DMS53 treated with DMSO at 0.1 percent for 48 hours (cell line): Measurements from ENCODE around the gene CLGN.
"Not testable (repeated sequence)": the region's sequence is repeated elsewhere in the genome, so short reads cannot be mapped to it uniquely, and the experiment has no call there.

Source experiments
- DNase-seq: peaks from one replicate; lab custom pipeline; 2025; ENCODE audit not compliant: unreplicated experiment; lab: John Stamatoyannopoulos, UW

CLGN gene, protein sequence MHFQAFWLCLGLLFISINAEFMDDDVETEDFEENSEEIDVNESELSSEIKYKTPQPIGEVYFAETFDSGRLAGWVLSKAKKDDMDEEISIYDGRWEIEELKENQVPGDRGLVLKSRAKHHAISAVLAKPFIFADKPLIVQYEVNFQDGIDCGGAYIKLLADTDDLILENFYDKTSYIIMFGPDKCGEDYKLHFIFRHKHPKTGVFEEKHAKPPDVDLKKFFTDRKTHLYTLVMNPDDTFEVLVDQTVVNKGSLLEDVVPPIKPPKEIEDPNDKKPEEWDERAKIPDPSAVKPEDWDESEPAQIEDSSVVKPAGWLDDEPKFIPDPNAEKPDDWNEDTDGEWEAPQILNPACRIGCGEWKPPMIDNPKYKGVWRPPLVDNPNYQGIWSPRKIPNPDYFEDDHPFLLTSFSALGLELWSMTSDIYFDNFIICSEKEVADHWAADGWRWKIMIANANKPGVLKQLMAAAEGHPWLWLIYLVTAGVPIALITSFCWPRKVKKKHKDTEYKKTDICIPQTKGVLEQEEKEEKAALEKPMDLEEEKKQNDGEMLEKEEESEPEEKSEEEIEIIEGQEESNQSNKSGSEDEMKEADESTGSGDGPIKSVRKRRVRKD

DNA sequence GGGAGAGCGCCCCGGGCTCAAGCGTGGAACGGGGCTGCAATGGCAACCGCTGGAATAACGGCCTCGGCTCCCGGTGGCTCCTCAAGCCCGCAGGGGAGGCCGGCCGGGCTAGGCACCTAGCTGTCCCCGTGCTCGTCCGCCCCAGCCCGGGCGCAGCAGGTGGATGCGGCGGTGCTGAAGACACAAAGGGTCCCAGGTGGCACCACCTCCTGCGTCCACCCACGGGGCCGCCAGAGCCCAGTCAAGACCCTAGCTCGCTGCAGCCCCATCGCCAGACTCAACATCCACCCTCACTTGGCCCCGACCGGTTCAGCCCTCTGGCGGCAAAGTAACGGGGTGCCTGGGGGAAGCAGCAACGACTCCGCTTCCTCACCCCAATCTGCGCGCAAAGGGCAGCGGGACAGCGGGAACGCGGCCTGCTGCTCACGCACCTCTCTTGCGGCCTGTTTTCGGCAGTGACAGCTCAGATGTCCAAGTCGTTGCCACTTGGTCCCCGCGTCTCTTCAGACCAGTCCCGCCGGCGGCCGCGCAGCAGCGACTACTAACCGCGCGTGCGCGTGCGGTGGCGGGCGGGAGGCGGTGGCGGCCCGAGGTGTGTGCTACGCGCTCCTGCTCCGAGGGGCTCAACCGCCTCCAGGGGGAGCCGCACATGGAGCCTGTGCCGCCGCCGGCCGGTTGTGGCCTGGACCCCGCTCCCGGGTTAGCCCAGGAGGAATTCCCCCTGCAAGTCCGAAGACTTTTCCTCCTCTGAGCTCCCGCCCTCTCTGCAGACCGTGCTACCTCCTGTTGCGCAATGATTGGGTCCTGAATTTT lies at the start of gene CLGN:
Gene CLGN, minus strand, starts transcription at position 543 of the 813 bp plus-strand sequence. CDS start 14,570 bp downstream, outside the sequence.
- peak; percentile 48 for DNase-seq

DNA sequence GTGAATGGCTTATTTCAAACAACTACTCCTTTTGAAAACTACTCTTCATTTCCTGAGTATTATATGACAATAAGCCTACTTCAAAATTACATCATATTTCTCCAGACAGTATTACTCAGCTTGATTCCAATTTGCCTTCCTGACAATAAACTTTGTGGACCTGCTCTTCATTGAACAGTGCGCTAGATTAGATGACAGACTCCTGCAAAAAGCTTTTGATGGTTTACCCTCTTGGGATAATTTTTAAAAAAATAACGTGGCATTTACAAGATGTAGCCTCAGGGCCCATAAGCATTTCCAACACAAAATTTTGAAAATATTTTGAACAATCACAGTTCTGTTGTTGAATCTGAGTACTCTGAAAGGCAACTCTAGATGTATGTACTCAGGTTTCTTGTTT lies 44.7 kb upstream of the CLGN start:
- DNase-seq: peak; percentile 0

DNA sequence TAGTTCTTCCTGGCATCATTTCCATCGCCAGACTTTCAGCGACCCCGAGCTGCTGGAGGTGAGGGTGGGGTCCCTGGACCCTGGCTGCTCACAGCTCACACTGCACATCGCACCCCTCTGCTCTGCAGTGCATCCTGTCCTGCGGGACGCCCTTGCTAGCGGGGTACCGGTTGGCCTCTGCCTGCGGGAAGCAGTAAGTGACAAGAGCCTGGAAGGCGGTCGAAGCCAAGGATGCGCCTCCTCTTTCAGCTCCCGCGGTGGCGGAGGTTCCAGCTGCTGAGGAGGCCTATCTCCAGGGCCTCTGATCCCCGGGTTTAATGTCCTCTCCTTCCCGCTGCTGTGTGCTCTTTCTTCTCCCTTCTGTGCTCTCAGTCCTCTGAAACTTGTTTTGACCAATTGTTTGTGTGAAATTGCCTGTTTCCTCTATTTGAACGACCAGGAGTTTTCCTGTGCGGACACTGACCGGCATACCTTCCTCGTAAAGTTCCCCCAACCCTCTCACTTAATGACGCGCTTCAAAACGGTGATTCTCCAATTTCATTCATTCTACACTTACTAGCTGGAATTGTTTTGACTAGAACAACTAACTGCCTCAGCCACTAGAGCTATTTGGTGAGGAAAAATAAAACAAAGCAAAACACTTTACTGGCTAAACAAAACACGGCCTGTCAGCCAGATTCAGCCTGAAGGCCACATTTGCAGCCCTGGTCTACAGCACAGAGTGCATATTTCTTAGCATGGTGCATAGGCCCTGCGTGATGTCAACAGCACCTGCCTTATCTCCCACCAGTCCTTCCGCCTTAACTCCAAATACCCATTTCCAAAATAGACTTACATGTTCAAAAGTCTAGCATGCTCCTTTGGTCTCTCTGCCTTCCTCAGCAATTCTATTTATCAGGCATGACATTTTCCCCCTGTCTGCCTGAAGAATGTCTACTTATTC lies 42.6 kb upstream of the CLGN start:
- DNase-seq: no peak

DNA sequence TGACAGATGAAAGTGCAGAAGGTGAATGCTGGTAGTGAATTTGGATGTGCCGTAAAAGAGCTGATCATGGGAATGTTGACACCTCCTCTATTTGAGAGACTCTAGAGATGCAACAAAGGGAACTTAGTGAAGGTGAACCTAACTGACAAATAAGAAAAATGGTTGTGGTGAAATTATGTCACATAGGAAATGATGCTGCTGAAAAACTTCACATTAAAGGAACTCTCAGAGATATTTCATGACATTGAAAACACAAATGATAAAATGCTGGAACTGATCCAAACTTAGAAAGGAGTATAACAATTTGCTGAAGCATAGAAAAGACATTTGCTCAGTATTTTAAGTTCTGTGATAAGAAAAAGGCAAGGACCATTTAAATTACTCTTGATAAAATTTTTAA lies 38.7 kb upstream of the CLGN start:
- DNase-seq: no peak

DNA sequence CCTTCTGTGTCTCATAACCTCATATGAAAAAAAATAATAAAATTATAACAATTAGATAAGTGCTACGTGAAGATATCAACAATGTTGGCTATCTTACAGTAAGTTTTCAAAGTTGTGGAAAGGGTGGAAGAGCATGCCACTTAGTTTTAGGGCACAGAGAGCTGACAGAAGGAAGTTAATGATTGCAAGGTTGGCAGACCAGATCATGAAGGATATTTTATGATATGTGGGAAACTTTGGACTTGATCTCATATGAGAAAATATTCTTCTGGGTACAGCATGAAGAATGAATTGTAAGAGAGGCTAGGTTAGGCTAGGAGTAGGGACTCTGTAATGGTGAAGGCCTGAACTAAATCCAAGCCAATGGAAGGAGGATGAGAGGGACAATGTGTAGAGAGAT lies 36.2 kb upstream of the CLGN start:
- no peak for DNase-seq

DNA sequence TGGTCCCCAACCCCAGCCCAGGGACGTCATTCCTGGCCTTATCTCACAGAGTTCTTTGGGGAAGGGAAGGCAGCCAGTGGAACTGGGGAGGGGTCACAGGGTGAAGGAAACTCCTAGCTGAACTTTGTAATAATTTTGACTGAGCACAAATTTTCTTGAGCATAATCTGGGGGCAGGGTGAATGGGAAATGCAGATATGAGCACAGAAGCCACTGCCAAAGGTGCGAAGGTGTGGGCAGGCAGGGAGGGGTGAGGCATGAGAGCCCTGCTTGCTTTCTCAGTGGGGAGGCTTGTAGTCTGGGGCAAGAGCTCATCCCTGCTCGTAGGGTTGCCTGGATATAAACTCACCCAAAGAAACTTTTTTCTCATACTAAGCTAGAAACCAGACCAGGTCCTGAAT lies 35.7 kb upstream of the CLGN start:
- no peak for DNase-seq

DNA sequence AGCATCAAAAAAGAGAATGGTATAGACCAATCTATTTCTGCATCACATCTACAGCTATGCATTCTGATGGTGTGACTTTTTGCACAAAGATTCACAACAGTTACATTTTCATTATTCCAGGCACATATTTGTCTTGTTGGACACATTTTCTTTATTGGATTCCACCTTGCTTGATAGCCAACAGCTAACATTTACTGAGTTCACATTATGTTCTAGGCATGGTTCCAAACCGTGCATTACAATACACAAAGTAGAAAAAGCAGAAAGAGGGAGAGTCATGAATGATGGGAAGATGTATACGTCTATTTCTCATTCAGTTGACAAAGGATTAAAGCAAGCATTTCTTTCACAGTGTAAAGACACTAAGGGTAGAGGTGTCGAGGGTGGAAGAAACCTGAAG lies 22.9 kb upstream of the CLGN start:
- DNase-seq: no peak

DNA sequence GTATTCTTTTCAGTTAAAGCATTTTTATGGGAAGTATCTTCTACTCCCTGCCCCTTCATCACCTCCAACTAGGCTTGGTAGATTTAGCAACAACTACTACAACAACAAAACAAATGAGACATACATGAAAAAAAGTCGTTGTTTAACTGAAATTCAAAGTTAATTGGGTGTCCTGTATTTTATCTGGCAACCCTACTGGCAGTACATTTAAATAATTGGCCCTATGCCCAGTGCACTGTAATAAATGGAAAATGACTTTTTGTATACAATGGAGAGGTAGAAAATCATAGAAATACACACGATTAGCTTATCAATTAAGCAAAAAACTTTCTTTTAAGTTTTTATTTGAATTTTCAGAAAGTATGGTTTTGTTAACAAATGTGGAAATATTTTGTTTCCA lies 21.4 kb upstream of the CLGN start:
- DNase-seq: no peak

DNA sequence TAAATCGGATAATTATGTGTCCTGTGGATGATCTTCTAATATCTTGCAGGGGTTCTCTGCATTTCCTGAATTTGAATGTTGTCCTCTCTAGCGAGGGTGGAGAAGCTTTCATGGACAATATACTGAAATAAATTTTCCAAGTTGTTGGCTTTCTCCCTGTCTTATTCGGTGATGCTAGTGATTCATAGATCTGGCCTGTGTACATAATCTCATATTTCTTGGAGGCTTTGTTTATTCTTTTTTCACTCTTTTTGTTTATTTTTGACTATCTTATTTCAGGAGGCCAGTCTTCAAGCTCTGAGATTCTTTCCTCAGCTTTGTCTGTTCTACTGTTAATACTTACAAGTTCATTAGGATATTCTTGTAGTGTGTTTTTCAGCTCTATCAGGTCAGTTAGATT lies 20.7 kb upstream of the CLGN start:
- DNase-seq: peak; percentile 21

DNA sequence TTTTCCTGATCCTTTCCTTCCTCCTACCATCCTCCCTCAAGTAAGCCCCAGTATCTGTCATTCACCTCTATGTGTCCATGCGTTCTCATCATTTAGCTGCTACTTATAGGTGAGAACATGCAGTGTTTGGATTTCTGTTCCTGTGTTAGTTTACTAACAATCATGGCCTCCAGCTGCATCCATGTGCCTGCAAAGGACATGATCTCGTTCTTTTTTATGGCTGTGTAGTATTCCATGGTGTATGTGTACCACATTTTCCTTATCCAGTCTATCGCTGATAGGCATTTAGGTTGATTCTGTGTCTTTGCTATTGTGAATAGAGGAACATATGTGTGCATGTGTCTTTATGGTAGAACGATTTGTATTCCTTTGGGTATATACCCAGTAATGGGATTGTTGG lies 16.9 kb upstream of the CLGN start:
- DNase-seq: not testable (repeated sequence)

DNA sequence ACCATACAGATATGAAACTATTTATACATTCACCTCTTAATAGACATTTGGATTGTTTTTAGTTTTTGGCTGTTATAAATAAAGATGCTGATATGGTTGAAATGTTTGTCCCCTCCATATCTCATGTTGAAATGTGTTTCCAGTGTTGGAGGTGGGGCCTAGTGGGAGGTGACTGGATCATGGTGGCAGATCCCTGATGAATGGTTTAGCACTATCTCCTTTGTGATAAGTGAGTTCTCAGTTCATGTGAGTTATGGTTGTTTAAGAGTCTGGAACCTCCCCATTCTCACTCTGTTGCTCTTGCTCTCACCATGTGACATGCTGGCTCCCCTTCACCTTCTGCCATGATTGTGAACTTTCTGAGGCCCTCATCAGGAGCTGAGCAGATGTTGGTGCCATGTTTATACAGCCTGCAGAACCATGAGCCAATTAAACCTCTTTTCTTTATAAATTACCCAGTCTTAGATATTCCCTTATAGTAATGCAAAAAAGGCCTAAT lies 12.2 kb upstream of the CLGN start:
- DNase-seq: no peak

DNA sequence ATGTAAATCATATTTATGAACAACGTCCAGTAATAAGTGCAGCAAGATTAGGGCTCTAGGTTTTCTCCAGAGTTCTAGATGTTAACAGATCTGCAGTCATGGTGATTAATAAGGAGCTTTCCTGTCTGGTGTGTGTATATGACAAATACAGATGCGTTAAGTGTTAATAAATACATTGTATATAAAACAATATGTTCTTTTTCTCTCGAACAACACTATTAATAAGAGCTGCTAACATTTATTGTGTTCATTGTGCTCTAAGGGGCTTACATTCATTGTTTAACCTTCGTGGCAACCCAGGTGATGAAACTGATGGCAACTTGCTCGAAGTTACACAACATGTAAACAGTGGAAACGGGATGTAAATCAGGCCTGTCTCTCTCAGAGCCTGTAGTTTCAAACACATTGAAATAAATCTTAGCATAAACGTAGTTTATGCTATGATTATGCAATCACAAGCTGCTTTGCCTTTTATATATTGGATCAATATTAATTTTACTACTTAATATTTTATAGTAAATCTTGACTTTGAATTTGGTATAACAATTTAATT lies 547 bp upstream of the CLGN start:
- peak; percentile 28 for DNase-seq

DNA sequence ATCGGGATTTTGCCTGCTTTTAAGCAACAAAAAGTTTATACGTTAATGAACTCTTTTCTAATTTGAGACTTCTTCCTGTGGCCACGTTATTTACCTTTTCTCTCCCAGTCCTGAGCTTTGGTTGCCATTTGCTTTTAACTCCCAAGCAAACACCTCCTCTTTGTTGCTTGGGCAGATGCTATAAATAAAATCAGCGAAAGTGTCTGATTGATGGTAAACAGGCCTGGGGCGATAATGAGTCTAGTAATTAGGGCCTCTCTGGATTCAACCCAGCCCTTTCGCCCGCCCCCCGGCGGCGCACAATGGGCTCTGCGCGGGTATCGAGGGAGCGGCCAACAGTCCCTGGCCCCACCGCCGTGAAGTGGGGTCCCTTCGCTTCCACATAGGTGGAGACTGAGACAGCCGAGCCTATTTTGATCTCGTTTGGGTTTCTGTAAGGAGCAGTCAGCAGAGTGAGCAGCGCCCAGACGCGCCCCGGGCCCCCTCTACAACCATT lies 790 bp downstream of the CLGN start:
- DNase-seq: no peak

DNA sequence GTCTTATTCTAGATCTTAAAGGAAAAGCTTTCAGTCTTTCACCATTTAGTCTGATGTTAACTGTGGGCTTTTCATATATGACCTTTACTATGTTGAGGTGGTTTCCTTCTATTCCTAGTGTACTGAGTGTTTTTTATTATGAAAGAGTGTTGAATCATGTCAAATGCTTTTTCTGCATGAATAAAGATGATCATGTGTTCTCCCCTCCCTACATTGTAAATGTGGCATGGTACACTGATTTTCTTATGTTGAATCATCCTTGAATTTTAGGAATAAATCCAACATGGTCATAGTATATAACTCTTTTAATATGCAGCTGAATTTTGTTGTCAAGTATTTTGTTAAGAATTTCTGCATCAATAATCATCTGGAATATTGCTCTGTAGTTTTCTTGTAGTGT lies 4.3 kb downstream of the CLGN start:
- DNase-seq: no peak

DNA sequence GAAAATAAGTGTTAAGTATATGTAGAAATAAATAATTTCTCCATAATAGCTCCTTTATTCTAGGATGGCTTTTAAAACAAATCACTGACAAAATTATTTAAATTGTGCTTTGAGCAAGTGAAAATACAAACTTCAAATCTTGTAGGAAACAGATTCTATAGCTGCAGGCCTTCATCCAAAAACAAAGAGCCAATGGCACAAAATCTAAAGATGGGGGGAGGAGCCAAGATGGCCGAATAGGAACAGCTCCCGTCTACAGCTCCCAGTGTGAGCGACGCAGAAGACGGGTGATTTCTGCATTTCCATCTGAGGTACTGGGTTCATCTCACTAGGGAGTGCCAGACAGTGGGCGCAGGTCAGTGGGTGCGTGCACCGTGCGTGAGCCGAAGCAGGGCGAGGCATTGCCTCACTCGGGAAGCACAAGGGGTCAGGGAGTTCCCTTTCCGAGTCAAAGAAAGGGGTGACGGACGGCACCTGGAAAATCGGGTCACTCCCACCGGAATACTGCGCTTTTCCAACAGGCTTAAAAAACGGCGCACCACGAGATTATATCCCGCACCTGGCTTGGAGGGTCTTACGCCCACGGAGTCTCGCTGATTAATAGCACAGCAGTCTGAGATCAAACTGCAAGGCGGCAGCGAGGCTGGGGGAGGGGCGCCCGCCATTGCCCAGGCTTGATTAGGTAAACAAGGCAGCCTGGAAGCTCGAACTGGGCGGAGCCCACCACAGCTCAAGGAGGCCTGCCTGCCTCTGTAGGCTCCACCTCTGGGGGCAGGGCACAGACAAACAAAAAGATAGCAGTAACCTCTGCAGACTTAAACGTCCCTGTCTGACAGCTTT lies 14.1 kb downstream of the CLGN start:
- DNase-seq: not testable (repeated sequence)

DNA sequence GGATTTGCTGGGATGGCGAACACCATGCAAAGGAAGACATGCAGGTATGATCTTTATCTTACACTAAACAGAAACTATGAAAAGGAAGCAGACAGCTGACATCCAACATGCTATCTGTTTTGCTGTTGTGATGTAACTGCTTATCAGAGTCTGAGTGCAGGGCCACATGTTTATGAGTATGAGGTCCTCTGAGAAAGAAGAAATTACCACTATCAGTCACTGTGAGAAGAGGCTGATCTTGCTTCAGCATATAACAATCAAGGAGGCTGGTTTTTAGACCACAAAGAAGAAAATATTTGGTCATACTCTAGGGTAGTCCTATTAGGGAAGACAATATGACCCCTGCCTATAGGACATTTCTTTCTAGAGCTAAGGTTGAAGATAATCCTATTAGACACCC lies 18.5 kb downstream of the CLGN start:
- no peak for DNase-seq

DNA sequence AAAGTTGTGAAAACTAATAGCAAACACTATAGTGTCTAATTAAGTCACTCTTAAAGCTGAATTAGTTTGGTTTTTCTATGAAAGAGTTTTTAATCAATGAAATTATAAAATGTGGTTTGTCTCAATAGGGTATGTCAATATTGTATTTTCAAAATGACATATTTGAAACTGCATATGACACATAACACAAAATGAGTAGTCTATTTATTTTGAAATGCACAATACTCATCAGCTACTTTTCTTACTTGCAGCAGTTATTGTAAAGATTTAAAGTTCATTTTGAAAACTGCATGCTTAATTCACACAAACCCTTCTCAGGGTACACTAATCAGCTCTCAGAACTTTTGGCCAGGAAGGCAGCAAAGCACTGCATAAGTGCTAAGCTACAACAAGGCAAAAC lies 21.2 kb downstream of the CLGN start:
- no peak for DNase-seq

DNA sequence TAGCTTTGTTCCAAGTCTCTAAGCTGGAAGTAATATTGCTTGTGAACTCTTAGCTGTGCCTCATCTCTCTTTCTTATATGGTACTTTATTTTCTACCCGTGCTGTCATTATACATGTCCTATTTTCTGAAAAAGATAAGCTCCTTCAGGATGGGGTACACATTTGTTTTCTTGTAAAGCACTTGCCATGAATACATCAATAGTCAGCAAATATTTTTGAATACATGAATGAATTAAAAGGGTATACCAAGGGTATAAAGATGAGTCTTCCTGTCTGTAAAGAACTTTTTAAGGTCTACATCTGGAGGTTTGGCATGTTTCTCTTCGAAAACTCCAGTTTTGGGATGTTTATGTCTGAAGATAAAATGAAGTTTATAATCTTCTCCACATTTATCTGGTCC lies 27.3 kb downstream of the CLGN start:
- no peak for DNase-seq

DNA sequence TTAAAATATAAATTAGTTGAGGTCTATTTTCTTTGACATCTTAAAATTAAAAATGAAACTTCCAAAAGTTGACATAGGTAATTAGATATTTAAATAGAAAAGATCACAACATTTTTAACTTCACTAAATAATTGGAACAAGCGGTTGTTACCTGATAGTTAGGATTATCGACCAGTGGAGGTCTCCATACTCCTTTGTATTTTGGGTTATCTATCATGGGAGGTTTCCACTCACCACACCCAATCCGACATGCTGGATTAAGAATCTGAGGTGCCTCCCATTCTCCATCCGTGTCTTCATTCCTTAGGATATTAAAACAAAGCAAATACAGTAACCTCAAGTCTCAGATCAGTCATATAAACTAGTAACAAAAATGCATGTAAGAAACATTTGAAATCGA lies 31.8 kb downstream of the CLGN start:
- DNase-seq: no peak
